ENCODE measurements around the gene FBXL19. TPM values are rescaled to one million over a fixed set of nuclear protein-coding genes. Genes with fewer than 3 reads are reported as not detected.

Gene FBXL19
- total RNA-seq, 4 donors from 2014 or later: 2.4 to 6.2 (median 4.2) TPM

DNA sequence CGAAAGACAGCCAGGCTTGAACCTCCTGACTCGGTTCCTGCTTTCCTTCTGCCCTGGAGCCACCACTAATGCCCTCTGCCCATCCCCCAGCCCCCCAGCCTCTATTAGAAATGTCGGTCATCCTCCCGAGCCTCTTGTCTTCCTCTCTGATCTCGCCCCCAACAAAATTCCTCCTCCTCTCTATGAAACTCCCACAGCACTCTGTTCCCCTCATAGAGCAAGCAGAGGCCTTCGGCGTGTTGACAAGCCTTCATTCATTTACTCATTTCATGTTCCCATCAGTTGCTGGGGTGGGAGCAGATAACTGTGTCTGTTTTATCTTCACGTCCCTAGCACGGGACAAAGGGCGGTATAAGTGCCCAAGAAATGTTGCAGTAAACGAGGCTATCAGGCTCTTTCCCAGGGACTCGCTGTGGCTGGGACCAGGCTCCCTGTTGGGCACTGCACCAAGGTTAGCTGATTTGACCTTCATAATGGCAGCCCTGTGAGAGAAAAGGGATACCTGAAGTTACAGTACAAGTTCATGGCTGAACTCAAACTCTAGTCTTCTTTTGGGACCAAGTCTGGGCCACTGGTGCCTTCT lies 7.8 kb downstream of the FBXL19 start:
- no peak for TF ChIP-seq CTCF (IDR thresholded peaks at IDR 0.05; ENCODE audit: low read depth)

DNA sequence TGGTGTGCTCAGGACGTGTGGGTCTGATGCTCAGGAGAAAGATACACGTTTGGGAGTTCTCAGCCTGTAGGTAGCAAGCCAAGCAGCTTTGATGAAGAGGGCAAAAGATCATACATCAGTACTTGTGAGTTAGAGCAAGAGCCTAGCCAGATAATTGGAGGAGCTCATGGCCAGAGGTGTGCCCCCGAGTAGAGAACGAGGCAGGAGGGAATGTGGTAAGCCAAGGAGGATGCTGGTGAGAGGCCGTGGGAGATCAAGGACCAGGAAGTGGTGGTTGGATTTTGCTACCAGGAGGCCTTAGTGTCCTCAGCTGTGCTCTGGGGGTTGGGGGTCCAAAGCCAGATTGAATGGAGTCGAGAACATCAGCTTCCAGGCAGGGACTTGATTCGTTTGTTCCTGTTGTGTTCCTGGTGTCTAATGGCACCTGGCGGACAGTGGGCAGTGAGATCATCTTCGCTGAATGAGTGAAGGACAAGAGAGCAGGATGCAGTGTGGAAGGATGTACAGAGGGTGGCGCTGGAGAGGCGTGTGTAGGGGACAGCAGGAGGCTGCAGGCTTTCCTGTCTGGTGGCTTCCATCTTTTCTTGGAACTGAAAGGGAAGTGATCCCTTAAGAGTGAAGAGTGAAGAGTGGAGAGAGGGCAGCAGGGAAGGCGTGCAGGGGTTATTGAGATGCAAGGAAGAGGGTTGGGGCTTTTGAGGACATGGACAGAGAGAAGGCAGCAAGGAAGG lies 11.6 kb downstream of the FBXL19 start:
- TF ChIP-seq CTCF (IDR thresholded peaks at IDR 0.05; ENCODE audit: low read depth): no peak

DNA sequence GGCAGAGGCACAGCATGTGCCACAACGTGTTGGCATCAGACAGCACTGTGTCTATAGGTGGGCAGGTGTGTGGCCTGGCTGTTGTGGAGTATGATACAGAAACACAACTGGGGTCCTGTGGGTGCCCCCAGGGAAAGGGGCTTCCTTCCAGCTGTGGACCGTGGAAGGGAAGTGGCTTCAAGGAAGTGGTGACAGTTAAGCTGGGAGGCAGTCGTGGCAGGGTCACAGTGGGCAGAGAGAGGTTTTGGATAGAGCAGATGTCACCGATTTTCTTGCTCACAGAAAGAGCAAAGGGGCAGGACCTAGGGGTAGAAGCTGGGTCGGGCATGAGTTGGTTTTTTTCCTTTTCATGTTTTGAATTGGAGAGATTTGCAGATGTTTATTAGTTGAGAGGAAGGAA lies 14.3 kb downstream of the FBXL19 start:
- TF ChIP-seq CTCF (IDR thresholded peaks at IDR 0.05; ENCODE audit: low read depth): no peak

DNA sequence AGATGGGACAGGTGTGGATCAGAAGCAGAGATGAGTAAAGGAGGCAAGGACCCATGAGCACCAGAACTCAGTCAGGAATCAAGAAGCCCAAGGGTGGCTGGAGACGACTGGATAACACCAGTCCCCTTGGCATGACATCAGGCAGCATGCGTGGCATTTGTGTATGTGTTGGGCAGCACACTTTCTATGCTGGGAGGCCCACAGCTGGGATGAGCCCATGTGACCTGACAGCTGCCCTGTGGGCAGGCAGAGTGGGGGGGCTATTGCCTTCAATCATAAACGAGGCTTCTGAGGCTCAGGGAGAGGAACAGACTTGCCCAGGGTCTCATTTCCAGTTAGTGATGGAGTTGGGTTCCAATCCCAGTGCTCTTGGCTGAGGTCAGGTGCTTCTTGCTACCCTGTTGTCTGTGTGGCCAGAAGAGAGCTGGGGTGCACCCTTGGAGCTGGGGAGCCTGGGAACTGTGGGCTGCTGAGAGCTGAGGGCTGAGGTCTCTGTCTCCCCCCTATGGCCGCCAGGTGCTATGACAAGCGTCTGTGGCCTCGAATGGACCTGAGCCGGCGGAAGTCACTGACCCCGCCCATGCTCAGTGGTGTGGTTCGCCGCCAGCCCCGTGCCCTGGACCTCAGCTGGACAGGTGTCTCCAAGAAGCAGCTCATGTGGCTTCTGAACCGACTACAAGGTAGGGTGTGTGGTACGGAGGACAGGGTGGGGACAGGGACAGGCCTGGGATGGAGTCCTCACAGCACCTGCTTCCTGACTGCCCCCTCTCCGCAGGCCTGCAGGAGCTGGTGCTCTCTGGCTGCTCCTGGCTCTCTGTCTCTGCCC lies 18.4 kb downstream of the FBXL19 start:
- no peak for TF ChIP-seq CTCF (IDR thresholded peaks at IDR 0.05; ENCODE audit: low read depth)

- no peak for TF ChIP-seq CTCF (IDR thresholded peaks at IDR 0.05; ENCODE audit: low read depth)
Measured at GRCh38 chr16:30942426-30942806, 19.0 kb downstream of the FBXL19 start.

GRCh38 chr16:30944352-30944751 lies 21.0 kb downstream of the FBXL19 start:
- TF ChIP-seq CTCF (IDR thresholded peaks at IDR 0.05; ENCODE audit: low read depth): no peak
